ENCODE measurements around the gene TMEM132A.

Gene TMEM132A

GRCh38 chr11:60939855-60940254 is 15.6 kb downstream of the TMEM132A start:
- DNase-seq: no peak

GRCh38 chr11:60941371-60942119 is 17.3 kb downstream of the TMEM132A start:
- no peak for DNase-seq

GRCh38 chr11:60942219-60942618 is 18.0 kb downstream of the TMEM132A start:
- DNase-seq: no peak

- DNase-seq: no peak
These were observed 18.8 kb downstream of the TMEM132A start for GRCh38 chr11:60942970-60943565.

GRCh38 chr11:60944490-60945294 is 20.4 kb downstream of the TMEM132A start:
- no peak for DNase-seq

GRCh38 chr11:60945295-60945667 is 21.0 kb downstream of the TMEM132A start:
- no peak for DNase-seq

- no peak for DNase-seq
These were observed 22.5 kb downstream of the TMEM132A start for GRCh38 chr11:60946601-60947264.

- DNase-seq: no peak
These were observed 23.4 kb downstream of the TMEM132A start for GRCh38 chr11:60947700-60948099.

- no peak for DNase-seq
These were observed 24.0 kb downstream of the TMEM132A start for GRCh38 chr11:60948250-60948649.

GRCh38 chr11:60950024-60950423 is 25.8 kb downstream of the TMEM132A start:
- peak; percentile 28 for DNase-seq

GRCh38 chr11:60950933-60951605 is 26.8 kb downstream of the TMEM132A start:
- DNase-seq: peak; percentile 26

- peak; percentile 40 for DNase-seq
These were observed 27.3 kb downstream of the TMEM132A start for GRCh38 chr11:60951606-60951903.

GRCh38 chr11:60951904-60952741 is 27.9 kb downstream of the TMEM132A start, which contains the start of gene SLC15A3:
Gene SLC15A3, minus strand, starts transcription at chr11:60952176. Its CDS starts 625 bp downstream, at chr11:60951551.
- DNase-seq: peak; percentile 72

- DNase-seq: no peak
These were observed 28.5 kb downstream of the TMEM132A start for GRCh38 chr11:60952742-60953170.

- peak; percentile 28 for DNase-seq
These were observed 29.5 kb downstream of the TMEM132A start for GRCh38 chr11:60953781-60954180.

- no peak for DNase-seq
These were observed 30.2 kb downstream of the TMEM132A start for GRCh38 chr11:60954421-60954820.

GRCh38 chr11:60955571-60955970 is 31.3 kb downstream of the TMEM132A start:
- DNase-seq: no peak

- DNase-seq: peak; percentile 59
These were observed 32.9 kb downstream of the TMEM132A start for GRCh38 chr11:60957188-60957587.

GRCh38 chr11:60959431-60959830 is 35.2 kb downstream of the TMEM132A start:
- DNase-seq: peak; percentile 79

- DNase-seq: no peak
These were observed 36.1 kb downstream of the TMEM132A start for GRCh38 chr11:60960405-60960804.

- DNase-seq: no peak
These were observed 40.5 kb downstream of the TMEM132A start for GRCh38 chr11:60964801-60965200.

- no peak for DNase-seq
These were observed 42.6 kb downstream of the TMEM132A start for GRCh38 chr11:60966890-60967289.

All from EL (cell line).